ENCODE measurements around the gene CPSF7.
"Not testable (repeated sequence)": the region's sequence is repeated elsewhere in the genome, so short reads cannot be mapped to it uniquely, and the experiment has no call there.

The CPSF7 gene, protein sequence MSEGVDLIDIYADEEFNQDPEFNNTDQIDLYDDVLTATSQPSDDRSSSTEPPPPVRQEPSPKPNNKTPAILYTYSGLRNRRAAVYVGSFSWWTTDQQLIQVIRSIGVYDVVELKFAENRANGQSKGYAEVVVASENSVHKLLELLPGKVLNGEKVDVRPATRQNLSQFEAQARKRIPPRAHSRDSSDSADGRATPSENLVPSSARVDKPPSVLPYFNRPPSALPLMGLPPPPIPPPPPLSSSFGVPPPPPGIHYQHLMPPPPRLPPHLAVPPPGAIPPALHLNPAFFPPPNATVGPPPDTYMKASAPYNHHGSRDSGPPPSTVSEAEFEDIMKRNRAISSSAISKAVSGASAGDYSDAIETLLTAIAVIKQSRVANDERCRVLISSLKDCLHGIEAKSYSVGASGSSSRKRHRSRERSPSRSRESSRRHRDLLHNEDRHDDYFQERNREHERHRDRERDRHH

GRCh38 chr11:61429691-61430582 lies at the start of gene CPSF7, which contains the start of gene SDHAF2:
Gene CPSF7, minus strand, starts transcription at chr11:61429975. Its CDS starts 740 bp downstream, at chr11:61429235.
Gene SDHAF2, plus strand, starts transcription at chr11:61430124. Its CDS starts 23 bp downstream, at chr11:61430147.
- peak; percentile 98 for DNase-seq (ENCODE audit: low read depth)

- peak; percentile 39 for DNase-seq (ENCODE audit: low read depth)
These were observed 48.0 kb upstream of the CPSF7 start for GRCh38 chr11:61477727-61478148.

GRCh38 chr11:61477126-61477525 lies 47.4 kb upstream of the CPSF7 start:
- no peak for DNase-seq (ENCODE audit: low read depth)

- no peak for DNase-seq (ENCODE audit: low read depth)
These were observed 46.6 kb upstream of the CPSF7 start for GRCh38 chr11:61476371-61476770.

DNA sequence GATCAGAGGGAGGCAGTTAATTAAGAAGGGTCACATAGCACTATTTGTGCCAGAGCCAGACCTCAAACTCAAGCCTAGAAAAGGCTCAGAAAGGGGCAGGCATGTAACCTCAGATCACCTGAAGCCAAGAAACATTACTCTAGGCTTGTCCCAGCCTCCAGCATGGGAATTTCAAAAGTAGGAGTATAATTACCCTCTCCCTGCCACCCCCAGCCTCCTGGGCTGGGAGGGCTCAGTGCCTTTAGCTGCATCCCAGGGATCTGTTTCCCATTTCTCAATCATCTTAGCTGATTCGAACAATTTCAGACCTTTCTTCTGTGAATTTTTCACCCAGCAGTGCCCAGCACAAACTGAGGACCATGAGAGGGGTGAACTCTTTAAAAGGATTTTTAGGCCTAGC lies 45.7 kb upstream of the CPSF7 start:
- DNase-seq (ENCODE audit: low read depth), result no peak

DNA sequence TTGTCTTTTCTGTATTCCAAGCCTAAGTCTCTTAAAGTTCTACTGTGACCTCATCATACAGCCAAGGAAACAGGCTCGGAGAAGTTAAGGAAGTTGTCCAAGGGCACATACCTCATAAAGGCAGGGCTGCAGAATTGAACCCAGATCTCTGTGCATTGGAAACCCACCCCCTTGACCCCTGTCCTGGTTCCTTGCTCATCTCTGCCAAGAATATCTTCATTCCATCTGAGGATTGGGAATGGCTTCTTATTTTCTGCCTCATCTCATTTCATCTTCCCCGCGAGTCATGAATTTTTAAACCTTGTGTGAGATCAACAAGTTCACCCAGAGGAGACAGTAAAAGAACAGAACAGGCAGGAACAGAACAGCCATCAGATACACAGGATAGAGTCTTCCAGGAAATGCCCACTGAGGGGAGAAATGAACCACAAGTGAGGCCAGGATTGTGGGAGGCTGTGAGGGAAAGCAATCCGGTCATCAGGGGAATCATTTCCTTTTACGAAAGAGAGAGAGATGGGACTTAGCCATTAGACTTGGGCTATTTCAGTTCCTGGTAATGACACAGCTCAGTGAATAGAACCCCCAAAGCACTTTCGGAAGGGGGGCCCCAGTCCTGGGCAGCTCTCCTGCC lies 44.4 kb upstream of the CPSF7 start:
- no peak for DNase-seq (ENCODE audit: low read depth)

- DNase-seq (ENCODE audit: low read depth), result no peak
These were observed 43.7 kb upstream of the CPSF7 start for GRCh38 chr11:61473370-61474012.

DNA sequence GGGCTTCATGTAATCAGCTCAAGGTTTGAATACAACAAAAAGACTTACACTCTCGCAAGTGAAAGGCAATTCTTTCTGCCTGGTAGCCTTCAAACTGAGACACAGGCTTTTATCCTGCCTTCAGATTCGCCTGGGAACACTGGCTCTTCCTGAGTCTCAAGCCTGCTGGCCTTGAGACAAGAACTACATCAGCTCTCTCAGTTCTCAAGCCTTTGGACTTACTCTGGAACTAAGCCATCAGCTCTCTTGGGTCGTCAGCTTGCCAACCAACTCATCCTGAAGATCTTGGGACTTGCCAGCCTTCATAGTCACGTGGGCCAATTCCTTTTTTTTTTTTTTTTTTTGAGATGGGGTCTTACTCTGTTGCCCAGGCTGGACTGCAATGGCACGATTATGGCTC lies 43.1 kb upstream of the CPSF7 start:
- no peak for DNase-seq (ENCODE audit: low read depth)

DNA sequence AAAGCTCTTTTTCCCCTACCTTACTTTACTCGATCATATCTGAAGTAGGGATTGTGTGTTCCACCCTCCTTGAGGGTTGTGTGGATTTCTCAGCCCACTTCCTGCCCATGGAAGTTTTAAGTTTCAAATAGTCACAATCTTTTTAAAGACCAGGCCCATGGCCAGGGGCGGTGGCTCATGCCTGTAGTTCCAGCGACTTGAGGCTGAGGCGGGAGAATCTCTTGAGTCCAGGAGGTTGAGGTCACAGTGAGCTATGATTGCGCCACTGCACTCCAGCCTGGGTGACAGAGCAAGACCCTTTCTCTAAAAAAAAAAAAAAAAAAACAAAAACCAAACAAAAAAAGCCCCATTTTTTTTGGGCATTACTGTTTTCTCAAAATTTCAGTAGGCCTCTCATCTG lies 42.5 kb upstream of the CPSF7 start:
- no peak for DNase-seq (ENCODE audit: low read depth)

GRCh38 chr11:61468002-61468401 lies 38.2 kb upstream of the CPSF7 start:
- no peak for DNase-seq (ENCODE audit: low read depth)

- not testable (repeated sequence) for DNase-seq (ENCODE audit: low read depth)
These were observed 37.8 kb upstream of the CPSF7 start for GRCh38 chr11:61467602-61468001.

DNA sequence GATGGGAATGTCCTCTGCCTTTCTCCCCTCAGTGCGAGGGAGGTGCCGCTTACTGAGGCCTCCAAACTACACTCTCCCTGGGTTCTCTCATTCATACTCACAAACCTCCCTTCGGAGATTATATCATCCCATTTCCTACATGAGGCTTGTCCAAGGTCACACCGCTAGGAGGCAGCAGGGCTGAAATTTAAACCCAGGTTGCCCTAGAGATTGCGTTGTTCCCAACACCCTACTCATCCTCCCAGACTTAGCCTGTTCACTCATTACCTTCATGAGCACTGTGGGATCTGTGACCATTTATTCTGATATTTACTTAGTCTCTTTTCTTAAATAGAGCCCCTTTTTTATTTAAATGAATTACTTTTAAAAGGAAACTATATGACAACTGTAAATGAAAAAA lies 31.2 kb upstream of the CPSF7 start:
- DNase-seq (ENCODE audit: low read depth), result no peak

GRCh38 chr11:61460474-61460881 lies 30.7 kb upstream of the CPSF7 start:
- DNase-seq (ENCODE audit: low read depth), result no peak

GRCh38 chr11:61454520-61454919 lies 24.7 kb upstream of the CPSF7 start:
- no peak for DNase-seq (ENCODE audit: low read depth)

GRCh38 chr11:61453695-61454094 lies 23.9 kb upstream of the CPSF7 start:
- no peak for DNase-seq (ENCODE audit: low read depth)

- no peak for DNase-seq (ENCODE audit: low read depth)
These were observed 23.1 kb upstream of the CPSF7 start for GRCh38 chr11:61452825-61453224.

DNA sequence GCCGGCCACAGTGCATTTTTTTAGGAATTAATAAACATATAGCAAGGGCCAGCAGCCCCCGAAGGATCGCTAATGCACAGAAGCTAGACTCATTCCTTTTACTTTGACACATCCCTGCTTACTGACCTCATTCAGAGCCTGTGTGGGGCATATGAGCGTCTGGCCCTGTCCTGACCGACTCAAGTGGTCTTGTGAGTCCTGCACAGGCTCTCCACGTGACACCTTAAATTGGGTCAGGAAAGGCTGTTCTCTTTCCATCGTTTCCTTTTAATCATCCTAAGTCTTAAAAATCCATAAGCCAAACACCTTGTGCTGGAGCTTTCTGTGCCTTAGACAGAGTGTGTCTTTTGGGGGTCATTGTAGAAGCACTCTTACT lies 18.8 kb upstream of the CPSF7 start:
- no peak for DNase-seq (ENCODE audit: low read depth)

GRCh38 chr11:61447601-61448551 lies 18.1 kb upstream of the CPSF7 start:
- DNase-seq (ENCODE audit: low read depth), result no peak

DNA sequence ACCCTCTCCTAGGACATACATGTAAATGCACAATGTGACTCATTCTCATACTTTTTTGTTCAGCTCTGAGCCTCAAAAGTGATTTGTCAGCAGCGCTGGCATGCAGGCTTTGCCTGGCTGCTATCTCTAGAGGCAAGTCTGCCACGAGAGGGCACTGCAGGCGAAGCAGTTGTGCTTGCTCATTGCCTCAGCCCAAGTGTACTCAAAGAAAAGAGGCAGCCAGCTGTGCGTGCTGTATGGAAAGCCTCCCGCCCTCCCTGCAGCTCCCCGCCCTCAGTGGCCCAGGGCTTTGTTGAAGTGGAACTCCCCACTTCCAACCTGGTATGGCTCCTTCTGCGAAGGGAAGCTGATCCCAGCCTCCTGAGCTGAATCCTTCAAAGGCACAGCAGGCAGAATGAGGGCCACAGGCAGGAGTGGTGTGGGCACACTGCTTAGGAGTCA lies 16.5 kb upstream of the CPSF7 start:
- DNase-seq (ENCODE audit: low read depth), result peak; percentile 75

DNA sequence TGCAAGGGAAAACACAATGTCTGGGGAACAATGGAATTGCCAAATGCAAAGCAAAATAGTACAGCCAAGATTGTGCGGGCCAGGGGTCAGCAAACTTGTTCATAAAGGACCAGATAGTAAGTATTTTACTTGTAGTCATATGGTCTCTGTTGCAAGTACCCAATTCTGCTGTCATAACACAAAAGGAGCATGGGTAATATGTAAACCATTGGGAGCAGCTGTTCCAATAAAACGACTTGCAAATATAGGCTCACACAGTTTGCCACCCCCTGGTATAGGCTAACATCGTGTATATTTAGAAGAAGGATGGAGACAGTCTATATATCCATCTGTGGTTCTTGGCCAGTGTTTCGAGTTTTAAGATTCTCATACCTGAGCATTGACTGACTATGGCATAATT lies 15.7 kb upstream of the CPSF7 start:
- DNase-seq (ENCODE audit: low read depth), result no peak

GRCh38 chr11:61442616-61443015 lies 12.8 kb upstream of the CPSF7 start:
- DNase-seq (ENCODE audit: low read depth), result no peak
